ENCODE data around the gene NUDT22. TPM values are rescaled to one million over a fixed set of nuclear protein-coding genes. Genes with fewer than 3 reads are reported as not detected.

Gene NUDT22
- total RNA-seq, 6 donors from 2014 or later, result 30.3 to 94.3 (median 68.0) TPM

DNA sequence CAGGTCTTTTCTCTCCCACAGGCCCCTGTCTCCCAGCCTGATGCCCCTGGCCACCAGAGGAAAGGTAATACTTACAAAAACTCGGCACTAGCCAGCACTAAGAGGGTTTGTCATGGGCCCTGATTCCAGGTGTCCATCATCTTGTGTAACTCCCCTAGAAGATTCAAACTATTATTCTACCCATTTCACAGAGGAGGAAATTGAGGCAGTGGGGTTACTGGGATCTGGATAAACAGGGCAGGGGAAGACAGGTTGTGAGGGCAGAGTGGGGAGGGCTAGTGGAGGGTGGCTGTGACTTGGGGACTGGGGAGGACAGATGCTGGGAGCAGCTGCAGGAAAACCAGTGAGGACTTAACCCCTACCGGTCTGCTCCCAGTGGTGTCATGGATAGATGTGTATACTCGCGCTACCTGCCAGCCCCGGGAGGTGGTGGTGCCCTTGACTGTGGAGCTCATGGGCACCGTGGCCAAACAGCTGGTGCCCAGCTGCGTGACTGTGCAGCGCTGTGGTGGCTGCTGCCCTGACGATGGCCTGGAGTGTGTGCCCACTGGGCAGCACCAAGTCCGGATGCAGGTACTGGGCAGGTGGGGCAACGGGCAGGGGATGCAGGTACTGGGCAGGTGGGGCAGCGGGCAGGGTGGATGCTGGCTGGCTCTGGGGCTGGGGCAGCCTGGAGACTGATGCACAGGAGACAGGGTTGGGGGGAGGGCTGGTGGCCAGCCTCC lies 9.5 kb downstream of the NUDT22 start:
- DNase-seq, result peak in 1 of 2 donors; percentile 65
- ATAC-seq (ENCODE audit: low FRiP score in 2 of 2), result no peak
- TF ChIP-seq, protein P1, sequence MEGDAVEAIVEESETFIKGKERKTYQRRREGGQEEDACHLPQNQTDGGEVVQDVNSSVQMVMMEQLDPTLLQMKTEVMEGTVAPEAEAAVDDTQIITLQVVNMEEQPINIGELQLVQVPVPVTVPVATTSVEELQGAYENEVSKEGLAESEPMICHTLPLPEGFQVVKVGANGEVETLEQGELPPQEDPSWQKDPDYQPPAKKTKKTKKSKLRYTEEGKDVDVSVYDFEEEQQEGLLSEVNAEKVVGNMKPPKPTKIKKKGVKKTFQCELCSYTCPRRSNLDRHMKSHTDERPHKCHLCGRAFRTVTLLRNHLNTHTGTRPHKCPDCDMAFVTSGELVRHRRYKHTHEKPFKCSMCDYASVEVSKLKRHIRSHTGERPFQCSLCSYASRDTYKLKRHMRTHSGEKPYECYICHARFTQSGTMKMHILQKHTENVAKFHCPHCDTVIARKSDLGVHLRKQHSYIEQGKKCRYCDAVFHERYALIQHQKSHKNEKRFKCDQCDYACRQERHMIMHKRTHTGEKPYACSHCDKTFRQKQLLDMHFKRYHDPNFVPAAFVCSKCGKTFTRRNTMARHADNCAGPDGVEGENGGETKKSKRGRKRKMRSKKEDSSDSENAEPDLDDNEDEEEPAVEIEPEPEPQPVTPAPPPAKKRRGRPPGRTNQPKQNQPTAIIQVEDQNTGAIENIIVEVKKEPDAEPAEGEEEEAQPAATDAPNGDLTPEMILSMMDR (IDR thresholded peaks at IDR 0.05), result no peak
- TF ChIP-seq POLR2A (IDR thresholded peaks at IDR 0.05) (no peak), EP300 (IDR thresholded peaks at IDR 0.05) (no peak), POLR2AphosphoS5 (IDR thresholded peaks at IDR 0.05) (no peak)
- Histone ChIP-seq H3K27me3 (no peaks in the 10 kb centered on the region), H3K9me3 (no peaks in the 10 kb centered on the region), H3K4me3 (peak overlapping the region; percentile 66 to 94 (median 84)), H3K4me1 (peaks cover 56 to 84% (median 64%) of the 10 kb centered on the region in 4 donors), H3K27ac (peak overlapping the region; percentile 28 to 91 (median 78)), H3K36me3 (peaks cover 0 to 19% (median 7%) of the 10 kb centered on the region in 4 donors)
- WGBS, 2 donors, result 85 to 94% methylated on average over 6 to 12 of the region's 12 CpGs

DNA sequence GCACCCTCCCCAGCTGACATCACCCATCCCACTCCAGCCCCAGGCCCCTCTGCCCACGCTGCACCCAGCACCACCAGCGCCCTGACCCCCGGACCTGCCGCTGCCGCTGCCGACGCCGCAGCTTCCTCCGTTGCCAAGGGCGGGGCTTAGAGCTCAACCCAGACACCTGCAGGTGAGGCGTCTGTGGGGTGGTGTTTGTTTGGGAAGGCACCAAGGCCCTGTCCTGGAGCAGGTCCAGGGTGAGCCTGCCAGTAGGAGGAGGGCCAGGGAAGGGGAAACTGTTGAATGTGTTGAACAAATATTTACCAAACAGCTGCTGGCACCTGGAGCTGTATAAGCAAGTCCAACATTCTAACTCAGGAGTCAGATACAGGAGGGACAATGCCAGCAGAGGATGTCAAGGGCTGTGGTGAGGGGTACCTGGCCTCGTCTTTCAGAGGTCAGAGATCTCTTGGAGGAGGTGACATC lies 11.4 kb downstream of the NUDT22 start:
- H3K27ac ChIP-seq, result peak overlapping the region; percentile 74 to 99 (median 96)
- ATAC-seq (ENCODE audit: low FRiP score in 2 of 2) (no peak), DNase-seq (peak; percentile 78 to 87)
- no peak for TF ChIP-seq EP300 (IDR thresholded peaks at IDR 0.05)
- TF ChIP-seq, protein P1 (IDR thresholded peaks at IDR 0.05), result no peak
- TF ChIP-seq POLR2AphosphoS5 (IDR thresholded peaks at IDR 0.05), result peak; percentile 18 to 40
- peak in 1 of 4 donors; percentile 33 for TF ChIP-seq POLR2A (IDR thresholded peaks at IDR 0.05)
- no peaks in the 10 kb centered on the region for H3K9me3 ChIP-seq
- H3K4me1 ChIP-seq, result peaks cover 54 to 76% (median 57%) of the 10 kb centered on the region in 4 donors
- peaks cover 0 to 19% (median 7%) of the 10 kb centered on the region in 4 donors for H3K36me3 ChIP-seq
- no peak overlapping the region for H3K4me3 ChIP-seq
- no peaks in the 10 kb centered on the region for H3K27me3 ChIP-seq
- WGBS, 2 donors, result 56 to 82% methylated on average over 12 of the region's 12 CpGs

DNA sequence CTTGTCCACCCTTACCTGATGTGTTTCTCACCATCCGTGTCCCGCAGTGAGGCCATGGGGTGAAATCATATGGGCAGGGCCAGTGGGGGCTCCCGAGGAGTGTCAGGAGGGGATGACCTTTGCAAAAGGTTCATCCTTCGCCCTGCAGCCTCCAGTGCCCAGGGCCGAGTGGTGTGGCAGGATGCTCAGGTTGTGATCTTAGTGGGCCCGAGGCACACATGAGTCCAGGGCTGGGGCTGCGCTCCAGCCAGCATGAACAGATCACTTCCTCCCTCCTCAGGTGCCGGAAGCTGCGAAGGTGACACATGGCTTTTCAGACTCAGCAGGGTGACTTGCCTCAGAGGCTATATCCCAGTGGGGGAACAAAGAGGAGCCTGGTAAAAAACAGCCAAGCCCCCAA lies 12.0 kb downstream of the NUDT22 start:
- Histone ChIP-seq H3K9me3 (no peaks in the 10 kb centered on the region), H3K36me3 (peaks cover 0 to 20% (median 7%) of the 10 kb centered on the region in 4 donors), H3K4me1 (peaks cover 58 to 76% (median 61%) of the 10 kb centered on the region in 4 donors), H3K4me3 (no peak overlapping the region), H3K27ac (peak overlapping the region; percentile 74 to 99 (median 96)), H3K27me3 (no peaks in the 10 kb centered on the region)
- TF ChIP-seq POLR2AphosphoS5 (IDR thresholded peaks at IDR 0.05) (no peak), EP300 (IDR thresholded peaks at IDR 0.05) (no peak), POLR2A (IDR thresholded peaks at IDR 0.05) (no peak)
- TF ChIP-seq, protein P1 (IDR thresholded peaks at IDR 0.05), result no peak
- WGBS, 2 donors, result 75 to 82% methylated on average over 5 to 9 of the region's 9 CpGs
- ATAC-seq (ENCODE audit: low FRiP score in 2 of 2), result no peak
- DNase-seq, result no peak

DNA sequence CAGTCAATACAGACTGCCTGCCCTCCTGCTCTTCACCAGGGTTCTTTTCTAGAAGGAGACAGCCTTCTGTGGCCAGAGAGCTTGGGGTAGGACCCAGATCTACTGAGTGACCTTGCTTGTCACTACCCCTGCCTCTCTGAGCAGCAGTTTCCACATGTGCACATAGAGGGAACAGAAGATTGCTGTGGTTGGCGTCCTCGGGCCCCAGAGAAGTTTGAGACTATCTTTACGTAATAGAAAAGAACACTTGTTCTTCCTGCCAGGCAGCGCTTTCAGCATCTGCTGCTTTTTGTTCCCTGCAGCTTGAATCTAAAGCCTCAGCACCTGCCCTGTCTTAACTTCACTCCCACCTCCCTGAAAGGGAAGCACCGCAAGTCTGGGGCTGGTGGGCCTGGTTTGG lies 12.9 kb downstream of the NUDT22 start:
- ATAC-seq (ENCODE audit: low FRiP score in 2 of 2), result no peak
- H3K27me3 ChIP-seq, result no peaks in the 10 kb centered on the region
- peak overlapping the region; percentile 74 to 99 (median 96) for H3K27ac ChIP-seq
- H3K4me1 ChIP-seq, result peaks cover 53 to 72% (median 56%) of the 10 kb centered on the region in 4 donors
- TF ChIP-seq POLR2A (IDR thresholded peaks at IDR 0.05) (no peak), POLR2AphosphoS5 (IDR thresholded peaks at IDR 0.05) (no peak), EP300 (IDR thresholded peaks at IDR 0.05) (no peak)
- TF ChIP-seq, protein P1 (IDR thresholded peaks at IDR 0.05), result no peak
- WGBS, 2 donors, result 60 to 79% methylated on average over 5 of the region's 5 CpGs
- no peak for DNase-seq
- H3K4me3 ChIP-seq, result no peak overlapping the region
- no peaks in the 10 kb centered on the region for H3K9me3 ChIP-seq
- peaks cover 0 to 29% (median 14%) of the 10 kb centered on the region in 4 donors for H3K36me3 ChIP-seq
